WTC11 (cell line): Measurements from ENCODE around the gene CAPN11.

Source experiments
- ATF2 ChIP-seq: sonication (generic); formaldehyde crosslinking; IDR thresholded peaks from 2 replicates; pipeline ENCODE4 v1.8.1; 2022; ENCODE audit warnings: low read depth, missing genetic modification reagents, borderline replicate concordance
- CREB1 ChIP-seq: sonication (generic); formaldehyde crosslinking; IDR thresholded peaks from 2 replicates; pipeline ENCODE4 v1.8.0; 2023; ENCODE audit warnings: mild to moderate bottlenecking, missing genetic modification reagents
- CTCF ChIP-seq: fragments of 200-600 bp; IDR thresholded peaks from 2 replicates; pipeline ENCODE4 v1.8.0; 2022; ENCODE audit warnings: antibody characterized with exemption
- E2F1 ChIP-seq: sonication (generic); formaldehyde crosslinking; IDR thresholded peaks from 2 replicates; pipeline ENCODE4 v1.8.0; 2022; ENCODE audit warnings: mild to moderate bottlenecking, missing genetic modification reagents
- FOXJ3 ChIP-seq: sonication (generic); formaldehyde crosslinking; IDR thresholded peaks from 2 replicates; pipeline ENCODE4 v1.9.0; 2021; ENCODE audit warnings: missing genetic modification reagents, mild to moderate bottlenecking, borderline replicate concordance
- SMAD3 ChIP-seq: sonication (generic); formaldehyde crosslinking; IDR thresholded peaks from 2 replicates; pipeline ENCODE4 v1.8.0; 2022; ENCODE audit warnings: missing genetic modification reagents, mild to moderate bottlenecking, borderline replicate concordance

- TF ChIP-seq CTCF (no peak), ATF2 (CRISPR knock-in tag) (no peak), E2F1 (CRISPR knock-in tag) (no peak), CREB1 (CRISPR knock-in tag) (no peak), SMAD3 (CRISPR knock-in tag) (no peak), FOXJ3 (CRISPR knock-in tag) (no peak)
Measured at GRCh38 chr6:44188819-44189218, 30.2 kb downstream of the CAPN11 start.
